Glutamatergic neuron (in vitro differentiated cells): Measurements from ENCODE around the gene ME3. TPM values are rescaled to one million over a fixed set of nuclear protein-coding genes. Genes with fewer than 3 reads are reported as not detected.
"Not testable (repeated sequence)": the region's sequence is repeated elsewhere in the genome, so short reads cannot be mapped to it uniquely, and the experiment has no call there.

ENCODE experiments used
- DNase-seq: peaks from one replicate; pipeline ENCODE4 v3.0.0; 2022
- H3K27ac Mint-ChIP-seq: one replicate; pipeline ENCODE4 v1.8.0; 2020; ENCODE audit warnings: mild to moderate bottlenecking, mixed read lengths, inconsistent platforms; ENCODE audit not compliant: unreplicated experiment
- H3K27me3 Mint-ChIP-seq: one replicate; pipeline ENCODE4 v1.8.0; 2020; ENCODE audit warnings: mild to moderate bottlenecking, moderate library complexity, mixed read lengths, inconsistent platforms; ENCODE audit not compliant: unreplicated experiment
- H3K36me3 Mint-ChIP-seq: one replicate; pipeline ENCODE4 v1.8.0; 2020; ENCODE audit warnings: mild to moderate bottlenecking, mixed read lengths, inconsistent platforms; ENCODE audit not compliant: unreplicated experiment
- H3K4me1 Mint-ChIP-seq: one replicate; pipeline ENCODE4 v1.8.0; 2020; ENCODE audit warnings: mild to moderate bottlenecking, low read depth, mixed read lengths, inconsistent platforms; ENCODE audit not compliant: unreplicated experiment
- H3K4me3 Mint-ChIP-seq: one replicate; pipeline ENCODE4 v1.8.0; 2020; ENCODE audit warnings: mild to moderate bottlenecking, mixed read lengths, inconsistent platforms; ENCODE audit not compliant: unreplicated experiment
- H3K9me3 Mint-ChIP-seq: one replicate; pipeline ENCODE4 v1.8.0; 2020; ENCODE audit warnings: mild to moderate bottlenecking, moderate library complexity, mixed read lengths, inconsistent platforms; ENCODE audit not compliant: unreplicated experiment
- CTCF ChIP-seq: fragments of 200-600 bp; sonication (generic); IDR thresholded peaks from one replicate; pipeline ENCODE4 v1.5.0; 2021; ENCODE audit not compliant: partially characterized antibody, unreplicated experiment
- total RNA-seq: library from RNA; stranded (reverse); fragmentation: NEBNext Ultra II Directional; extraction: Animal tissue kit (Norgen Biotek cat#: 25700); gene quantifications from one replicate; pipeline ENCODE4 v1.2.1, GENCODE V29; 2021; ENCODE audit not compliant: unreplicated experiment

ME3 gene
- total RNA-seq, 1 donor from 2014 or later: 12.4 TPM

- TF ChIP-seq CTCF: no peak
- H3K4me3 Mint-ChIP-seq: no peak overlapping the region
These were observed 230.0 kb downstream of the ME3 start for GRCh38 chr11:86442420-86442819.

GRCh38 chr11:86440843-86441242 lies 231.6 kb downstream of the ME3 start:
- H3K4me1 Mint-ChIP-seq: no peaks in the 10 kb centered on the region
- TF ChIP-seq CTCF: no peak
- H3K27ac Mint-ChIP-seq: no peak overlapping the region
- H3K36me3 Mint-ChIP-seq: no peaks in the 10 kb centered on the region
- H3K4me3 Mint-ChIP-seq: no peak overlapping the region
- no peaks in the 10 kb centered on the region for H3K9me3 Mint-ChIP-seq
- DNase-seq: no peak
- H3K27me3 Mint-ChIP-seq: no peaks in the 10 kb centered on the region

More at GRCh38 chr11:86442420-86442819, 230.0 kb downstream of the ME3 start:
- no peak for DNase-seq
- H3K27me3 Mint-ChIP-seq: no peaks in the 10 kb centered on the region
- no peaks in the 10 kb centered on the region for H3K9me3 Mint-ChIP-seq
- no peaks in the 10 kb centered on the region for H3K4me1 Mint-ChIP-seq
- H3K27ac Mint-ChIP-seq: no peak overlapping the region
- no peaks in the 10 kb centered on the region for H3K36me3 Mint-ChIP-seq

GRCh38 chr11:86440305-86440716 lies 232.1 kb downstream of the ME3 start:
- H3K27ac Mint-ChIP-seq: no peak overlapping the region
- DNase-seq: no peak
- TF ChIP-seq CTCF: no peak
- H3K4me3 Mint-ChIP-seq: no peak overlapping the region
- no peaks in the 10 kb centered on the region for H3K36me3 Mint-ChIP-seq
- no peaks in the 10 kb centered on the region for H3K4me1 Mint-ChIP-seq
- H3K9me3 Mint-ChIP-seq: no peaks in the 10 kb centered on the region
- H3K27me3 Mint-ChIP-seq: no peaks in the 10 kb centered on the region

GRCh38 chr11:86438685-86439084 lies 233.7 kb downstream of the ME3 start:
- H3K27ac Mint-ChIP-seq: no peak overlapping the region
- no peaks in the 10 kb centered on the region for H3K9me3 Mint-ChIP-seq
- no peak for TF ChIP-seq CTCF
- no peak for DNase-seq
- no peaks in the 10 kb centered on the region for H3K4me1 Mint-ChIP-seq
- H3K4me3 Mint-ChIP-seq: no peak overlapping the region
- H3K36me3 Mint-ChIP-seq: no peaks in the 10 kb centered on the region
- no peaks in the 10 kb centered on the region for H3K27me3 Mint-ChIP-seq

GRCh38 chr11:86435711-86436110 lies 236.7 kb downstream of the ME3 start:
- Mint-ChIP-seq H3K4me3 (no peak overlapping the region), H3K27me3 (no peaks in the 10 kb centered on the region), H3K36me3 (peaks cover 5% of the 10 kb centered on the region), H3K9me3 (no peaks in the 10 kb centered on the region), H3K4me1 (no peaks in the 10 kb centered on the region), H3K27ac (no peak overlapping the region)
- TF ChIP-seq CTCF: no peak
- DNase-seq: no peak

- H3K9me3 Mint-ChIP-seq, H3K4me3 Mint-ChIP-seq, H3K36me3 Mint-ChIP-seq, H3K27ac Mint-ChIP-seq, DNase-seq, H3K4me1 Mint-ChIP-seq, H3K27me3 Mint-ChIP-seq: not testable (repeated sequence)
These were observed 238.9 kb downstream of the ME3 start for GRCh38 chr11:86433361-86434095.
